CD14-positive monocyte (primary cell): Measurements from ENCODE around the gene CTPS1. TPM values are rescaled to one million over a fixed set of nuclear protein-coding genes. Genes with fewer than 3 reads are reported as not detected.

Experiments used
- DNase-seq, 3 donors: peaks; one replicate each; pipeline ENCODE4 v3.0.0-alpha.2; 2011 to 2022
- H2AFZ ChIP-seq: 2 replicates; pipeline ENCODE4 v1.6.0; 2012; ENCODE audit warnings: mild to moderate bottlenecking, low read depth, low read length, inconsistent platforms; ENCODE audit not compliant: insufficient read depth, poor library complexity, severe bottlenecking
- H3K27ac ChIP-seq, 2 donors: 1 replicate in 1 of 2; 2 replicates in 1 of 2; pipeline ENCODE4 v1.5.1; 2012 to 2013; ENCODE audit warnings: low read length in 2 of 2, control low read depth in 1 of 2, inconsistent platforms in 1 of 2, low read depth in 1 of 2, mild to moderate bottlenecking in 1 of 2
- H3K27me3 ChIP-seq, 2 donors: one replicate each; pipeline versions ENCODE4 v1.6.0 to v1.6.1; 2011 to 2013; ENCODE audit warnings: low read length in 2 of 2; ENCODE audit not compliant: control insufficient read depth in 2 of 2, insufficient read depth in 2 of 2
- H3K36me3 ChIP-seq, 2 donors: replicated peaks in 1 of 2; 1 replicate in 1 of 2; 2 replicates in 1 of 2; pipeline versions ENCODE4 v1.5.1 to v1.6.1; 2012 to 2013; ENCODE audit warnings: low read length in 2 of 2, control low read depth in 1 of 2, inconsistent platforms in 1 of 2, mild to moderate bottlenecking in 1 of 2; ENCODE audit not compliant: insufficient read depth in 2 of 2, control insufficient read depth in 1 of 2
- H3K4me1 ChIP-seq, 2 donors: 1 replicate in 1 of 2; 2 replicates in 1 of 2; pipeline versions ENCODE4 v1.5.1 to v1.6.1; 2012 to 2013; ENCODE audit warnings: low read length in 2 of 2, control low read depth in 1 of 2, inconsistent platforms in 1 of 2, mild to moderate bottlenecking in 1 of 2, moderate library complexity in 1 of 2; ENCODE audit not compliant: insufficient read depth in 2 of 2, control insufficient read depth in 1 of 2
- H3K4me2 ChIP-seq: replicated peaks from 2 replicates; pipeline ENCODE3; 2012; ENCODE audit warnings: low read length, moderate library complexity, mild to moderate bottlenecking; ENCODE audit not compliant: poor library complexity, severe bottlenecking; ENCODE audit errors: extremely low read depth
- H3K4me3 ChIP-seq, 3 experiments: fragments of 200-600 bp in 1 of 3; sonication (generic) in 1 of 3; replicated peaks in 1 of 3; 1 replicate in 2 of 3; 2 replicates in 1 of 3; pipeline ENCODE4 v1.5.1; 2011 to 2013; ENCODE audit warnings: low read length in 3 of 3, mild to moderate bottlenecking in 3 of 3, control low read depth in 2 of 3, low read depth in 2 of 3, inconsistent platforms in 1 of 3, moderate library complexity in 1 of 3
- H3K79me2 ChIP-seq: 2 replicates; pipeline ENCODE4 v1.6.0; 2012; ENCODE audit warnings: mild to moderate bottlenecking, control low read depth, inconsistent platforms, low read length, moderate library complexity; ENCODE audit not compliant: insufficient read depth
- H3K9ac ChIP-seq: 2 replicates; pipeline ENCODE4 v1.6.0; 2017; ENCODE audit warnings: low read length, mild to moderate bottlenecking; ENCODE audit not compliant: insufficient read depth, poor library complexity, severe bottlenecking
- H3K9me3 ChIP-seq, 2 donors: replicated peaks in 1 of 2; 1 replicate in 1 of 2; 2 replicates in 1 of 2; pipeline versions ENCODE4 v1.5.1 to v1.6.1; 2012 to 2013; ENCODE audit warnings: low read length in 2 of 2, control low read depth in 1 of 2; ENCODE audit not compliant: control insufficient read depth in 1 of 2, insufficient read depth in 1 of 2
- H4K20me1 ChIP-seq: 2 replicates; pipeline ENCODE4 v1.6.0; 2012; ENCODE audit warnings: mild to moderate bottlenecking, low read length, control low read depth, moderate library complexity; ENCODE audit not compliant: insufficient read depth
- H3K27ac Mint-ChIP-seq, 7 donors: one replicate each; pipeline ENCODE4 v1.8.0; 2020; ENCODE audit warnings: mild to moderate bottlenecking in 7 of 7, mixed read lengths in 7 of 7, moderate library complexity in 6 of 7, inconsistent platforms in 2 of 7
- H3K27me3 Mint-ChIP-seq, 3 donors: one replicate each; pipeline ENCODE4 v1.8.0; 2021 to 2022; ENCODE audit warnings: low read depth in 3 of 3, mild to moderate bottlenecking in 3 of 3, mixed read lengths in 3 of 3, moderate library complexity in 3 of 3, inconsistent platforms in 1 of 3
- H3K36me3 Mint-ChIP-seq, 2 donors: one replicate each; pipeline ENCODE4 v1.8.0; 2020; ENCODE audit warnings: mixed read lengths in 2 of 2, inconsistent platforms in 1 of 2, mild to moderate bottlenecking in 1 of 2
- H3K4me1 Mint-ChIP-seq: one replicate; pipeline ENCODE4 v1.8.0; 2020; ENCODE audit warnings: mild to moderate bottlenecking, mixed read lengths
- H3K4me3 Mint-ChIP-seq, 2 donors: one replicate each; pipeline ENCODE4 v1.8.0; 2020; ENCODE audit warnings: mild to moderate bottlenecking in 2 of 2, mixed read lengths in 2 of 2, moderate library complexity in 1 of 2
- H3K9me3 Mint-ChIP-seq, 7 donors: one replicate each; pipeline ENCODE4 v1.8.0; 2020 to 2022; ENCODE audit warnings: mixed read lengths in 7 of 7, mild to moderate bottlenecking in 6 of 7, moderate library complexity in 6 of 7, inconsistent platforms in 2 of 7
- WGBS: methylation state at CpG from one replicate; pipeline ENCODE4 v1.1.5; 2013; ENCODE audit warnings: missing lambda C conversion rate; ENCODE audit not compliant: insufficient coverage; 5-methylcytosine and 5-hydroxymethylcytosine counted together
- intact Hi-C, 2 donors: fragments of 100-400 bp; cut with micrococcal nuclease; formaldehyde crosslinking; loops; one replicate each; pipeline versions ENCODE4 v1.15.0 to v1.15.1; 2023
- polyA plus RNA-seq, 3 donors: library from polyadenylated mRNA; depleted of rRNA in 1 of 3; unstranded in 2 of 3; stranded (reverse) in 1 of 3; fragments of 300-500 nt in 2 of 3; fragments of >200 nt in 1 of 3; fragmentation: Illumina TruSeq in 2 of 3; gene quantifications; 1 replicate in 2 of 3; 2 replicates in 1 of 3; pipeline ENCODE4 v1.2.3, GENCODE V29; 2012 to 2021
- TF ChIP-seq, protein P1 (sequence below): fragments of 200-600 bp; IDR thresholded peaks from one replicate; pipeline ENCODE4 v1.8.0; 2022; ENCODE audit warnings: antibody characterized with exemption, mild to moderate bottlenecking

The CTPS1 gene
- polyA plus RNA-seq, 3 donors = 5.3 to 8.6 (median 6.0) TPM

- Histone ChIP-seq H3K4me3 (no peak overlapping the region), H3K27ac (no peak overlapping the region), H3K79me2 (no peaks in the 10 kb centered on the region), H3K4me1 (peaks cover 9 to 10% of the 10 kb centered on the region in 2 donors), H4K20me1 (no peaks in the 10 kb centered on the region), H3K9ac (no peak overlapping the region), H3K4me2 (no peak overlapping the region), H3K27me3 (no peaks in the 10 kb centered on the region), H3K9me3 (no peaks in the 10 kb centered on the region), H2AFZ (no peak overlapping the region), H3K36me3 (peaks cover 61 to 84% of the 10 kb centered on the region in 2 donors)
- no peak for DNase-seq
- WGBS = 93% methylated on average over 7 of the region's 8 CpGs
- no peak overlapping the region for H3K4me3 Mint-ChIP-seq
- peaks cover 76 to 84% of the 10 kb centered on the region in 2 donors for H3K36me3 Mint-ChIP-seq
- no peaks in the 10 kb centered on the region for H3K9me3 Mint-ChIP-seq
- peaks cover 0 to 1% (median 0%) of the 10 kb centered on the region in 3 donors for H3K27me3 Mint-ChIP-seq
- peaks cover 10% of the 10 kb centered on the region for H3K4me1 Mint-ChIP-seq
- intact Hi-C loops = no loop called here
- no peak overlapping the region for H3K27ac Mint-ChIP-seq
- TF ChIP-seq, protein P1, sequence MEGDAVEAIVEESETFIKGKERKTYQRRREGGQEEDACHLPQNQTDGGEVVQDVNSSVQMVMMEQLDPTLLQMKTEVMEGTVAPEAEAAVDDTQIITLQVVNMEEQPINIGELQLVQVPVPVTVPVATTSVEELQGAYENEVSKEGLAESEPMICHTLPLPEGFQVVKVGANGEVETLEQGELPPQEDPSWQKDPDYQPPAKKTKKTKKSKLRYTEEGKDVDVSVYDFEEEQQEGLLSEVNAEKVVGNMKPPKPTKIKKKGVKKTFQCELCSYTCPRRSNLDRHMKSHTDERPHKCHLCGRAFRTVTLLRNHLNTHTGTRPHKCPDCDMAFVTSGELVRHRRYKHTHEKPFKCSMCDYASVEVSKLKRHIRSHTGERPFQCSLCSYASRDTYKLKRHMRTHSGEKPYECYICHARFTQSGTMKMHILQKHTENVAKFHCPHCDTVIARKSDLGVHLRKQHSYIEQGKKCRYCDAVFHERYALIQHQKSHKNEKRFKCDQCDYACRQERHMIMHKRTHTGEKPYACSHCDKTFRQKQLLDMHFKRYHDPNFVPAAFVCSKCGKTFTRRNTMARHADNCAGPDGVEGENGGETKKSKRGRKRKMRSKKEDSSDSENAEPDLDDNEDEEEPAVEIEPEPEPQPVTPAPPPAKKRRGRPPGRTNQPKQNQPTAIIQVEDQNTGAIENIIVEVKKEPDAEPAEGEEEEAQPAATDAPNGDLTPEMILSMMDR = no peak
These were observed 30.0 kb downstream of the CTPS1 start for GRCh38 chr1:41009466-41009865.

GRCh38 chr1:41010345-41010744 lies 30.8 kb downstream of the CTPS1 start:
- no peak overlapping the region for H3K4me3 Mint-ChIP-seq
- H3K27ac Mint-ChIP-seq = peak overlapping the region in 1 of 7 donors; percentile 25
- Histone ChIP-seq H3K79me2 (no peaks in the 10 kb centered on the region), H3K4me2 (no peak overlapping the region), H2AFZ (no peak overlapping the region), H3K4me1 (peaks cover 9 to 10% of the 10 kb centered on the region in 2 donors), H3K9me3 (no peaks in the 10 kb centered on the region), H3K9ac (no peak overlapping the region), H3K4me3 (no peak overlapping the region), H3K27ac (no peak overlapping the region), H3K27me3 (no peaks in the 10 kb centered on the region), H3K36me3 (peaks cover 61 to 75% of the 10 kb centered on the region in 2 donors), H4K20me1 (no peaks in the 10 kb centered on the region)
- H3K27me3 Mint-ChIP-seq = peaks cover 0 to 1% (median 0%) of the 10 kb centered on the region in 3 donors
- peaks cover 78 to 82% of the 10 kb centered on the region in 2 donors for H3K36me3 Mint-ChIP-seq
- peaks cover 10% of the 10 kb centered on the region for H3K4me1 Mint-ChIP-seq
- TF ChIP-seq, protein P1 = no peak
- intact Hi-C loops = no loop called here
- 100% methylated on average over 1 of the region's 1 CpG for WGBS
- no peak for DNase-seq
- no peaks in the 10 kb centered on the region for H3K9me3 Mint-ChIP-seq
